GM19463 (cell line): ENCODE measurements around the gene SEMA3C.

Experiments
- ATAC-seq: cut with Tn5 transposase; IDR thresholded peaks from one replicate; pipeline ENCODE4 v1.9.1; 2021; ENCODE audit warnings: mild to moderate bottlenecking, moderate library complexity; ENCODE audit not compliant: unreplicated experiment

Gene SEMA3C

DNA sequence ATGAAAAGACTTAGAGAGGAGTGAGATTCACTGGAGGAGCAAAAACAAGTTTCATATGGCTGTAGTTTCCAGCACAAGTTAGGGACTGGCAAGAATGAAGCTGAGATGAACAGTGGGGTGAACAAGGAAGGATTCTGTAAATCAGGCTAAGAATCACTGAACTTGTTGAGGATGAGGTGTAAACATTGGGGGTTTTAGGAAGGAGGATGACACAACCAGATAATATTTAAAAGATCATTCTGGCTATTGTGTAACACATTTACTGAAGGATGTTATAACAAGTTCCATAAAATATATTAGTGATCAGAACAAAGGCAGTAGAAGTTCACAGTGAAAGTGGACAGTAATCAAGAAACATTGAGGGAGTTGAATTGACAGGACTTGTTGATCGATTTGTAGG is 211.5 kb downstream of the SEMA3C start:
- no peak for ATAC-seq

DNA sequence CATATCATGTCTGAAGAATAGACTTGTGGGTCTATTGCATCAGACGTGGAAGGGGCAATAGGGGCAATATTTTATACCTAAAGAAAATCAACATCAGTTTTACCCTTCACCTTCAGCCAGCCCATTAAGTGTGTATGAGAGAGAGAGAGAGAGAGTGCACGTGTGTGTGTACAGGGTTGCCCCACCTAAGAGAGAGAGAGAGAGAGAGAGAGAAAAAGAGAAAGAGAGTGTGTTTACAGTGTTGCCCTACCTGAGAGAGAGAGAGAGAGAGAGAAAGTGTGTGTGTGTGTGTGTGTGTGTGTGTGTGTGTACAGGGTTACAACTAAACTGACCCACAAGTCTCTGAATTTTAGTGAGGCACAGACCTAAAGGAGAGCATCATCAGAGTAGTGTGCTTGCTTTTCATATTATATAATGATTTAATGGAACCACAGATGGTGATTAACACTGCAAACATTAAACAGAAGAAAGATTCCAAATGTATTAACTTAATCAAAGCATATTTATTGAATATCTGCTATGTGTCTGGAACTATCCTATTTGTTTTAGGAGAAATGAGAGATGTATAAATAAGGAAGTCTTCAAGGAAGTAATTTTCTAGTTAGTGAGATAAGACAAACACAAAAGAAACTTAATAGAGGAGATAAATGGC is 213.6 kb downstream of the SEMA3C start:
- ATAC-seq: no peak

DNA sequence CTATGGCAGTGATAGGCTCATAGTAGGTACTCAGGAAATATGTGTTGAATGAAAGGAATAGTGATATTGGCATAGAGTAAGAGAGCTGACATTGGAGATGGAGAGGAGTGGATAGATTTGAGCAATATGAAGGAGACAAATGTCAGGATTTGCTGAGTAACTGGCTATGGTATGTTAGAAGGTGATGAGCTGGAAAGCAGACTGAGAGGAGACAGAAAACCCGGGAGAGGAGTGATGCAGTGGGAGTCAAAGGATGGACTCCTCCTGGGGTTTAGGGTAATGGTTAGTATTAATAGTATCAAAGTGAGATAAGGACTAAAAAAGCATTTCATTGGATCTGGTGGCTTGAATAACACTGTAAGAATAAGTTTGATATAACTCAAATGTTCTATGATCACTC is 215.6 kb downstream of the SEMA3C start:
- no peak for ATAC-seq

DNA sequence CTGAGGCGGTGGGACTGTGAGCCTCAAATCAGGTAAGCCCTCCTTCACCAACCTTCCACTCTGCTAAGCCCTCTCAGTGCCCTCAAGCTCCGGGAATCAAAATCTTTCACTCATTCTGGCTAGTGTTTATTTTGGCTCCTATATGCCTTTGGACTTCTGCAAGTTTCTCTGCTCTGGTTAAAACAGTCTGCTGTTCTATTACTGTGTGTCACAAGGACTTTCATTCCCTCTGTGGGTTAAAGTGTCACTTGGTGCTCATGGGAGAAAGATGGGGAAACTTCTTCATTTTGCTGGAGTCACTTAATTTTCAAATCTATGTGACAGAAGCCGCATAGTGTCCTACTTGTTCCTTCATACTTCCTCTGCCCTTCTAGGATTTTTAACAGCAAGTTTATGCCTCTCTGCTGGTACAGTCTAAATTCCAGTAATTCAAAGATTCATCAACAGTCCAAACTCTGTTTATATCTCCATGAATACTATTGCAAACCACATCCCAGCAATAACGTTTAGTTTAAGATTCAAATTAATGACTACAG is 219.1 kb downstream of the SEMA3C start:
- ATAC-seq: no peak

DNA sequence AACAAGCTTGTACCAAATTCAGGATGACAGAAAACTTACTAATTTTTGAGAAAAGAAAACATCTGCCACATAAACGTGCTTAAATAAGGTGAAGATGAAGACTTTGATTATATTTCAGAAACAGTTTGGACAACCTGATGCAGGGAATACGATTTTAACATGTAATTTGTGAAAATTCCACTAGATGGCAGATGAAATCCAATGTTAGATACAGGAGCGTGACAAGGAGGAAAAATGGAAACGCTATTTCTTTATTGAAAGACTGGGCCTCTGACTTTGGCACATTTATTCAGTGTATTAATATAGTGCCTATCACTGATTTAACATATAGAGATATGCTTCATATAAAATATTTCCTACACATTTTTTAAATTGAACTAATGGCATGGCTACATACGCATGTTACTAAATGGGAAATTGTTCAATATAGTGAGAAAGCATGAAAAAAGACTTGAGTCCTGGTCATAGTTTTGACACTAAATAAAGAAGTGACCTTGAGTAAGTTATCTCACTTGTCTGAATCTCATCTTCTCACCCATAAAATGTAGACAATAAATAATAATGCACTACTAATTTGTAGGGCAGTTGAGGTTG is 219.7 kb downstream of the SEMA3C start:
- peak; percentile 69 for ATAC-seq
